Erythroblast (primary cell): ENCODE measurements around the gene TNIP1.

Source experiments
- GATA1 ChIP-seq: IDR thresholded peaks from 2 replicates; pipeline ENCODE4 v1.6.1; 2011; ENCODE audit warnings: low read depth, mild to moderate bottlenecking, control low read depth, low read length, moderate library complexity
- POLR2A ChIP-seq: IDR thresholded peaks from 2 replicates; pipeline ENCODE4 v1.6.1; 2011; ENCODE audit warnings: mild to moderate bottlenecking, low read length

GRCh38 chr5:151077419-151077818, 3.4 kb downstream of the TNIP1 start:
- TF ChIP-seq POLR2A (no peak), GATA1 (no peak)
